Activated gamma-delta T cell treated with anti-CD3 and anti-CD28 coated beads, Interleukin-2, amount 50 U/mL, for 16 hours (primary cell): ENCODE results near the gene ZNF862.
A peak's percentile ranks its signal among the peaks of the same experiment; 100 is the strongest.

Source experiments
- DNase-seq: peaks from one replicate; pipeline ENCODE4 v3.0.0-alpha.2; 2020; ENCODE audit warnings: low read depth

The ZNF862 gene

DNA sequence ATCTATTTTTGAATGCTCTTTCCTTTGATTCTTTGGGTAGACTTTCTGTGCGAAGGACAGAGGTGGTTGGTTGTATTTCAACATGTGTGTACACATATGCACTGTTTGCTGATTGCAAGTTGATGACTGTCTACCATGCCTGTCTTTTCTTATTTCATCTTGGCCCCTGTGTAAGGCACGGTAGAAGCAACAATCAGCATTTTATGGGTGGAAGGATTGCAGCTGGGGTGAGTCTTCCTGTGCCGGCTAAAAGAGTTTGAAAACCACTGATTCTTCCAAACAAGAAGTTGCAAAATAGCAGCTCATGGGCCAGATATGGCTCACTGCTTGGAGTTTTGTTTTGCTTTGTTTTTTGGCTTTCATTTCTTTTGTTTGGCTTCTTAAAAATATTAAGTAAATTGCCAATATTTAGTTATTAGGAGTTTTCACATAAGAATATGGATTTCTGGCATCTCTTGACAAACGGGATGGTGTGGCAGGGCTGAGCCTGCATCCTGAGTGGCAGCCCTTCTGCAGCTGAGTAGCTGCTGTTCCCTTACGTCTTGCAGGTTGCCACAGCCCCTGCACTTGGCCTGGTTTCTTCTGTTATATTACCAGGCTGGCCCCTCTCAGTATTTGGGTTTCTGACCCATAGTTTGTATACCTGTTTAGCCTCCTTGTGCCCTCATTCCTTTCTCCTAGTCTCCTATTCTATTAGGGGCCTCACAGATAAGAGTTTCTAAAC lies 7.2 kb downstream of the ZNF862 start:
- no peak for DNase-seq

- DNase-seq = no peak
Measured at GRCh38 chr7:149846021-149846420, 7.8 kb downstream of the ZNF862 start.

DNA sequence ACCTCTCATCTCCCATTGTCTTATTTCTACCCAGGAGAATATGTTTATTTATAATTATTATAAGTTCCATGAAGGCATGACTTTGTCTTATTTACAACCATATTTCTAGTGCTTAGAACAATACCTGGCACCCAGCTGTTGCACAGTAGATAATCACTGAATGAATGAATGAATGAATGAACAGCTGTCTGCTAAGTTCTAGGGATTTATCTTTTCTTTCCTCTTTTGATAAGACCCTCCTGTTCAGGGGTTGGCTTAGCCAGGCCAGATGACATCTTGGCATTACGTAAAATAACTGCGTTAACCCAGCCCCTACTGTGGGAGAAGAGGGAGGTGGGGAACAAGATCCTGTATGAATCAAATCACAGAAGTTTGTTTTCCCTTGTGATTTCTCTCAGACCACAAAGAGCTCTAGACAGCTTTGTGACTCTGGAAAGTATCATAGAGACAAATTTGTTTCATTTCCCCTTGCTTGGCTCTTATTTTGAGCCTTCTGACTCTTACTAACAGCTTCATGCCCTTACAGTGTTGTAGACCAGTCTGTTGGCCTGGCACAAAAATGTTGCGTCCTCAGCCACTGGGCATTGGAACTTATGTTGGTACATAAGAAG lies 8.4 kb downstream of the ZNF862 start:
- DNase-seq = no peak

DNA sequence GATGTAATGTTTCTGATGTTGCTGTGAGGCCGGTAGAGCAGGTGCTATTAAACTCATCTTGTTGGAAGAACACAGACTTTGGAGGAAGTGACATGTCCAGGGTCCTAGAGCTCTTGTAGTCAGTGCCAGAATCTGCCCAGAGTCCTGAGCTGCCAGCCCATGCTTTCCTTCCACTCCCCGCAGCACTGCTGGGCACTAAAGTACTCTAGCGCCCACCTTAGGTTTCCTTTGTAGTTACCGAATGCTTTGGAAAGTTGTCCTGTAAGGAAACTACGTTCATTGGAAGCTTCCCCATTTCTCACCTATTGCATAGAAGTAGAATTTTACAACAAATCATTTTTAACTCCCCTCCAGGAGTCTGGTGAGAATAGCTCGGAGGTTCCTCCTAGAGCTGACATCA lies 11.0 kb downstream of the ZNF862 start:
- DNase-seq = no peak

GRCh38 chr7:149850007-149850594 lies 11.9 kb downstream of the ZNF862 start:
- DNase-seq = no peak

- no peak for DNase-seq
Measured at GRCh38 chr7:149850716-149851115, 12.5 kb downstream of the ZNF862 start.

GRCh38 chr7:149851449-149851848 lies 13.3 kb downstream of the ZNF862 start:
- no peak for DNase-seq

- no peak for DNase-seq
Measured at GRCh38 chr7:149853157-149853556, 15.0 kb downstream of the ZNF862 start.

DNA sequence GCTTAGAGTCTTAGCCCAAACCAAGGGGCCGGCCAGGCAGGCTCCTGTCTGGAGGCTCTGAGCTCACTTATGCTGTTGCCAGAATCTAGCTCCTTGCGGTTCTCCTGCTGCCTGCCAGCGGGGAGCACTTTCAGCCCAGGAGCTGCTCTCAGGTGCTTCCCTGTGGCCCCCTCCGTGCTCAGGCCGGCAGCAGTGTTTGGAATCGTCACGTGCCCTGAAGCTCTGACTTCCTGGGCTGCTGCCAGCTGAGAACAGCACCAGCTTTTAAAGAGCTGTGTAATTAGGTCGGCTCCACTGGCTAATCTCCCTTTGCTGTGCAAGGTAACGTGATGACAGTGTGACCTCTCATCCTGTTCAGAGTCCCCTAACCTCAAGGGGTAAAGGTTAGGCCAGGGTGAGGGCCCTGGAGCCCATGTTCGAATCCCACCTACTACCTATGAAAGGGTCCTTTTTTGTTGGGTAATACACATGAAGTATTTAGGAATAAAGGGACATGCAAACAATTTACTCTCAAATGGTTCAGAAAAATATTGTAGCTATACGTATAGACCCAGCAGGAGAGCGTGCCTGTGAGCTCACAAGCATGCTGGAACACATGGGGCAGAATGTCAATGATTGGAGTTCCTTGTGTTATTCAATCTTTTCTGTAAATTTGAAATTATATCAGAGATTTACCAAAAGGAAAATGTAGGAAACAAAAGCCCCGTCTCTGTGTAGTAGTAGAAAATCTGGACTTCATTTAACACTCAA lies 16.6 kb downstream of the ZNF862 start:
- no peak for DNase-seq

DNA sequence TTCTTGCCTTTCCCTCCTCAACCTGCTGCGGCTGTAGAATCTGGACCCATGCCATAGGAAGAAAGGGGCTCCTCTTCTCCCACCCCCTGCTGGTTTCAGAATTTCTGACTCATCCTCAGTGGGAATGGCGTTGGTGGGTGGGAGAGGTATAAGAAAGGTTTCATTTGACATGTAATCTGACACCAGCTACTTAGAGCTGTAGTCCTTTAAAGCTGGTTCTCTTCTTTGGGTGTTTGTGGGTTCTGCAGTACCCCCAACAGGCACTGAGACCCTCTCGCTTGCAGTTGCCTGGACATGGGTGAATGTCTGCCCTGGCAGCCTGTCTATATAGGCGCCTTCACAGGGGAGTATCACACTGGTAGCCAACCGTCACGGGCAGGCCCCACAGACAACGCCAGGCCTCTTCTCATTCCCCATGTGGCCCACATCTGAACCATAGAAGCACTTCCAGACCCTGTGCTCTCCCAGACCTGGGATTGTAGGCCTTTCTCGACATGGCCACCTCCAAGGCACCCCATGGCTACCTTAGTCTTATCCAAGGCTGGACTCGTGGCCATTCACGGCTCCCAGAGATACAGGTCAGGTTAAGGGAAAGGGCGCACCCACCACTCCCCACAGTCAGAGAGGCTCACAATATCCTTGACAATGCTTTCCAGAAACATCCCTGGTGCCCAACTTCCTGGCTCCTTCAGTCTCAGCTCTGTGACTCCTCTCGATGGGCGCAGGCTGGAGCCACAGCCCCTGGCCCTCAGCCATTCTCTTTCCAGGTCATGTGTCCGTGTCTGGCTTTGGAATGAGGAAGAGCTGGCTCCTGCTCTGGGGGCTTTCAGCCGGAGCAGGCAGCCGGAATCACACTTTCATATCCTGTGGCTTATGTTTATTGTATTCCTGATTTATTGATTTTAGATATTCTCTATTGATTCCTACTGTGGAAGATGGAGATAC lies 17.5 kb downstream of the ZNF862 start:
- DNase-seq = no peak

GRCh38 chr7:149856583-149856982 lies 18.4 kb downstream of the ZNF862 start:
- DNase-seq = no peak

GRCh38 chr7:149859369-149859768 lies 21.2 kb downstream of the ZNF862 start:
- DNase-seq = no peak

DNA sequence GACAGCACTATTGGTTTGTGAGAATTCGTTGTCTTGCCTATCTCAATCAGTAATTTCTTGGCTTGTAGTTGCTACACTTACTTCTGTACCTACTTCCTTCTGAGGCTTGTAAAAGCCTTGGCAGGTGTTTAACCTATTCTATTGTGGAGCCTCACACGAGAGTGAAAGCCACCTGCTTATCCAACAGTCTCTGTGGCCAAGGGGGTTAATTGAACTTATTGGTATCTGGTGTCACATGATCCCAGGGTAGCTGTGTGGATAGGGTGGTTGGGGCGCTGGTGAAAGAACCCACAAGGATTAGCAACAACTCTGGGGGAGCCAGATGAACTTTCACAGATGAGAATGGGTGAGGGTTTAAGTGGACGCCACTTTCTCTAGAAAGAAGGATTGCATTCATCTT lies 21.7 kb downstream of the ZNF862 start:
- no peak for DNase-seq

GRCh38 chr7:149860821-149861727 lies 22.9 kb downstream of the ZNF862 start:
- no peak for DNase-seq

DNA sequence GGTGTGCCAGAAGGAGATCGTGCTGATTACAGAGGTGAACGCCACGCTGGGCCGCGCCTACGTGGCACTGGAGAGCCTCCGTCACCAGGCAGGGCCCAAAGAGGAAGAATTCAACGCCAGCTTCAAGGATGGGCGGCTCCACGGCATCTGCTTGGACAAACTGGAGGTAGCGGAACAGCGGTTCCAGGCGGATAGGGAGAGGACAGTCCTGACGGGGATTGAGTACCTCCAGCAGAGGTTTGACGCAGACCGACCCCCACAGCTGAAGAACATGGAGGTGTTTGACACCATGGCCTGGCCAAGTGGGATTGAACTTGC lies 23.5 kb downstream of the ZNF862 start:
- DNase-seq = no peak

DNA sequence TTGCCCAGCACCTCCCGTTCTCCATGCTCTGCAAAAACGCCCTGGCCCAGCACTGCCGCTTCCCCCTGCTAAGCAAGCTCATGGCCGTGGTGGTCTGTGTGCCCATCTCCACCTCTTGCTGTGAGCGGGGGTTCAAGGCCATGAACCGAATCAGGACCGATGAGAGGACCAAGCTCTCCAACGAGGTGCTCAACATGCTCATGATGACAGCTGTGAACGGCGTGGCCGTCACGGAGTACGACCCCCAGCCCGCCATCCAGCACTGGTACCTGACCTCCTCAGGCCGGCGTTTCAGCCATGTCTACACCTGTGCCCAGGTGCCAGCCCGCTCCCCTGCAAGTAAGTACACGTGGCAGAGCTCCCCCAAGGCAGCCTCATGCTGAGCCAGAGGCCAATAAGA lies 24.0 kb downstream of the ZNF862 start:
- no peak for DNase-seq

- DNase-seq = no peak
Measured at GRCh38 chr7:149863500-149863899, 25.3 kb downstream of the ZNF862 start.

- DNase-seq = no peak
Measured at GRCh38 chr7:149864023-149864422, 25.8 kb downstream of the ZNF862 start.

DNA sequence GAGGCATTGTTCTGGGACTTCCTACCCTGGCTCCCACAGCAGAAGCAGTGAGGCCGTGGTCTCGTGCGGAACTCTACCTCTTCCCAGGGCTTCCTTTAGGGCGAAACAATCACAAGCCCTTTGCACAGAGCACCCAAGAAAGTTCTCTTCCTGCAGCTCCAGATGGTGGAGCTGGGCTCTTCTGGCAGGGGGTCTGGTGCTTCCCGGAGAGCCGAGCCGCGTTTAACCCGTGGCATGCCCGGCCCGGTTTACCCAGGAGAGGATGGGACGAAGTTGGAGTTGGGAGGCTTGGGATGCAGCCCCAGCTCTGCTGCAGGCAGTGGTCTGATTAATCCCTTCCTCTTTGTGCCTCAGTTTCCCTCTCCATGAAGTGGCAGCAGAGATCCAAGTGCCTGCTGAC lies 26.6 kb downstream of the ZNF862 start:
- DNase-seq = no peak

DNA sequence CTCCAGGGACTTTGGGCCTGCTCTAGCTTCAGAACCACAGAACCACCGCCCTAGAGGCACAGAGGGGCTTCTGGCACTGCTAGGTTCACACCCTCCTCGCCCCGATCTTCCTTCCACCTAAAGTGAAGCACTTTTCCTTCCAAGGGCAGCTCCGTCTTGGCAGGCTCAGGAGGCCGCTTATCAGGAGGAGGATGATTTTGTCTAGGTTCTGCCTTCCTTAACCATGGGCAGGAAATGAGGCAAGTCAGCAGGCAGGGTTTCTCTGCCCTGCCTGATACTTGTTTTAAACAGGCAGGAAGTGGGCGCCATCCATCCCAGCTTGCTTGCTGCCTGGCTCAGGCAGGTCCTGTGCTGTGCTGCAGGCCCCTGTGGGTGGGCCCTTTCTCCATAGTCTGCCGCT lies 27.3 kb downstream of the ZNF862 start:
- DNase-seq = peak; percentile 34
